Ovary (tissue), 9 donors: ENCODE results near the gene FECH. TPM values are rescaled to one million over a fixed set of nuclear protein-coding genes. Genes with fewer than 3 reads are reported as not detected.

ENCODE experiments used
- DNase-seq, 5 donors: peaks; one replicate each; pipeline ENCODE4 v3.0.0-alpha.2; 2019 to 2020
- H3K27ac ChIP-seq, 2 donors: fragments of 200-600 bp; one replicate each; pipeline versions ENCODE4 v1.5.1 to v1.8.0; 2019 to 2022
- H3K27me3 ChIP-seq: fragments of 200-600 bp; one replicate; pipeline ENCODE4 v1.8.0; 2022
- H3K36me3 ChIP-seq: fragments of 200-600 bp; sonication (generic); one replicate; pipeline ENCODE4 v1.5.1; 2019
- H3K4me1 ChIP-seq: one replicate; pipeline ENCODE4 v1.8.1; 2013; ENCODE audit warnings: mild to moderate bottlenecking, moderate library complexity; ENCODE audit not compliant: insufficient read depth
- H3K4me3 ChIP-seq: fragments of 200-600 bp; sonication (generic); one replicate; pipeline ENCODE4 v1.5.1; 2017
- H3K9me3 ChIP-seq, 2 donors: fragments of 200-600 bp in 1 of 2; sonication (generic) in 1 of 2; one replicate each; pipeline versions ENCODE4 v1.5.1 to v1.8.1; 2013 to 2019; ENCODE audit warnings: mild to moderate bottlenecking in 1 of 2, moderate library complexity in 1 of 2
- CTCF ChIP-seq, 3 donors: fragments of 450-650 bp in 2 of 3; fragments of 200-600 bp in 1 of 3; IDR thresholded peaks; one replicate each; pipeline versions ENCODE4 v1.5.1 to v1.8.0; 2016 to 2022; ENCODE audit warnings: antibody characterized with exemption in 3 of 3, mild to moderate bottlenecking in 1 of 3
- EP300 ChIP-seq: sonication (generic); formaldehyde crosslinking; IDR thresholded peaks from one replicate; pipeline ENCODE4 v1.6.1; 2017; ENCODE audit warnings: antibody characterized with exemption
- POLR2A ChIP-seq: fragments of 450-650 bp; IDR thresholded peaks from one replicate; pipeline ENCODE4 v1.6.1; 2017; ENCODE audit warnings: antibody characterized with exemption, mild to moderate bottlenecking, moderate library complexity
- WGBS, 3 donors: extraction: QIAGEN DNeasy Blood & Tissue Kit in 1 of 3; methylation state at CpG; one replicate each; pipeline versions ENCODE4 v1.1.5 to v1.1.7; 2013 to 2017; 5-methylcytosine and 5-hydroxymethylcytosine counted together
- intact Hi-C, 4 donors: fragments of 100-400 bp; cut with DNase I; formaldehyde crosslinking; loops; one replicate each; pipeline versions ENCODE4 v1.11.0 to v1.15.1; 2022 to 2023
- polyA plus RNA-seq, 2 donors: library from polyadenylated mRNA; stranded (reverse); fragments of 200-250 nt in 1 of 2; fragments of 350-450 nt in 1 of 2; fragmentation: Illumina TruSeq in 1 of 2; extraction: RNeasy Lipid Tissue Mini Kit (QIAGEN cat#74804) in 1 of 2; gene quantifications; one replicate each; pipeline ENCODE4 v1.2.3, GENCODE V29; 2013 to 2014
- total RNA-seq, 7 donors: library from RNA; depleted of rRNA in 2 of 7; stranded (reverse); fragments of >200 nt in 2 of 7; fragmentation: NEBNext Ultra II Directional in 3 of 7; extraction: Animal tissue kit (Norgen Biotek cat#: 25700) in 3 of 7; gene quantifications; one replicate each; pipeline versions ENCODE4 v1.1.0 to v1.2.4, GENCODE V29; 2016 to 2023
- donor health status: DM: no; HTN: no; CAD: no; lungs with moderate emphysema.
- donor health status: DM: no; HTN: no; CAD: no.
- donor health status: Bipolar disorder and iron deficiency.
- donor health status: DM: yes; HTN: yes; CAD: no.
- donor health status: DM: no; HTN: no; CAD: no.
- donor health status: DM: yes; HTN: yes; CAD: no.

Gene FECH
- total and polyA plus RNA-seq, 9 donors = 10.0 to 35.8 (median 19.4) TPM

GRCh38 chr18:57519668-57520424 lies 66.7 kb downstream of the FECH start:
- no peak overlapping the region for H3K27ac ChIP-seq
- no peak for DNase-seq
- H3K27me3 ChIP-seq = no peaks in the 10 kb centered on the region
- intact Hi-C loops = no loop called here
- H3K9me3 ChIP-seq = peaks cover 0 to under 1% of the 10 kb centered on the region in 2 donors
- no peak for TF ChIP-seq POLR2A
- TF ChIP-seq CTCF (IDR thresholded peaks at IDR 0.05) = no peak
- no peak for TF ChIP-seq EP300
- 71 to 75% (median 73%) methylated on average over 7 of the region's 7 CpGs for WGBS, 3 donors
- no peak overlapping the region for H3K4me3 ChIP-seq
- H3K4me1 ChIP-seq = no peaks in the 10 kb centered on the region
- no peaks in the 10 kb centered on the region for H3K36me3 ChIP-seq

GRCh38 chr18:57518533-57518932 lies 68.0 kb downstream of the FECH start:
- H3K4me3 ChIP-seq = no peak overlapping the region
- no peaks in the 10 kb centered on the region for H3K27me3 ChIP-seq
- no peaks in the 10 kb centered on the region for H3K36me3 ChIP-seq
- H3K9me3 ChIP-seq = no peaks in the 10 kb centered on the region
- intact Hi-C loops = no loop called here
- no peaks in the 10 kb centered on the region for H3K4me1 ChIP-seq
- 65 to 78% (median 66%) methylated on average over 10 of the region's 10 CpGs for WGBS, 3 donors
- TF ChIP-seq CTCF (IDR thresholded peaks at IDR 0.05) (no peak), POLR2A (no peak), EP300 (no peak)
- H3K27ac ChIP-seq = no peak overlapping the region
- no peak for DNase-seq

- intact Hi-C loops = no loop called here
- Histone ChIP-seq H3K27ac (no peak overlapping the region), H3K4me3 (no peak overlapping the region), H3K9me3 (no peaks in the 10 kb centered on the region), H3K27me3 (no peaks in the 10 kb centered on the region), H3K4me1 (no peaks in the 10 kb centered on the region), H3K36me3 (no peaks in the 10 kb centered on the region)
- no peak for DNase-seq
- no peak for TF ChIP-seq POLR2A
- TF ChIP-seq CTCF (IDR thresholded peaks at IDR 0.05) = no peak
- no peak for TF ChIP-seq EP300
- WGBS, 3 donors = 75 to 78% (median 76%) methylated on average over 6 of the region's 6 CpGs
These were observed 70.4 kb downstream of the FECH start for GRCh38 chr18:57516056-57516455.

- TF ChIP-seq EP300 = no peak
- TF ChIP-seq POLR2A = no peak
- TF ChIP-seq CTCF (IDR thresholded peaks at IDR 0.05) = no peak
- Histone ChIP-seq H3K9me3 (no peaks in the 10 kb centered on the region), H3K4me3 (no peak overlapping the region), H3K36me3 (no peaks in the 10 kb centered on the region), H3K4me1 (no peaks in the 10 kb centered on the region), H3K27me3 (no peaks in the 10 kb centered on the region), H3K27ac (no peak overlapping the region)
- intact Hi-C loops = no loop called here
- 13 to 31% (median 21%) methylated on average over 1 of the region's 1 CpG for WGBS, 3 donors
- no peak for DNase-seq
These were observed 81.3 kb downstream of the FECH start for GRCh38 chr18:57505231-57505630.
